Upper lobe of left lung (tissue), 6 donors: ENCODE measurements around the gene RAB6B. TPM values are rescaled to one million over a fixed set of nuclear protein-coding genes. Genes with fewer than 3 reads are reported as not detected.

ENCODE experiments used
- ATAC-seq, 2 donors: fragments of 200-7000 bp; cut with Tn5 transposase; one replicate each; pipeline ENCODE4 v1.9.1; 2022; ENCODE audit warnings: mild to moderate bottlenecking in 2 of 2, moderate library complexity in 2 of 2; ENCODE audit not compliant: low FRiP score in 2 of 2
- DNase-seq, 2 donors: peaks; one replicate each; pipeline ENCODE4 v3.0.0-alpha.2; 2019 to 2020
- H3K27ac ChIP-seq, 4 donors: fragments of 200-600 bp; sonication (generic); one replicate each; pipeline ENCODE4 v1.5.1; 2016 to 2019
- H3K27me3 ChIP-seq, 4 donors: fragments of 200-600 bp; sonication (generic); one replicate each; pipeline ENCODE4 v1.5.1; 2017 to 2019
- H3K36me3 ChIP-seq, 4 donors: fragments of 200-600 bp; sonication (generic); one replicate each; pipeline ENCODE4 v1.5.1; 2016 to 2019
- H3K4me1 ChIP-seq, 4 donors: fragments of 200-600 bp; sonication (generic); one replicate each; pipeline ENCODE4 v1.5.1; 2018 to 2019
- H3K4me3 ChIP-seq, 4 donors: fragments of 200-600 bp; sonication (generic); one replicate each; pipeline ENCODE4 v1.5.1; 2017 to 2019; ENCODE audit warnings: mild to moderate bottlenecking in 2 of 4, moderate library complexity in 1 of 4
- H3K9me3 ChIP-seq, 4 donors: fragments of 200-600 bp; sonication (generic); one replicate each; pipeline ENCODE4 v1.5.1; 2018 to 2019
- EP300 ChIP-seq, 4 donors: sonication (generic); formaldehyde crosslinking; IDR thresholded peaks; one replicate each; pipeline ENCODE4 v1.5.1; 2017; ENCODE audit warnings: antibody characterized with exemption in 4 of 4, control low read depth in 2 of 4
- POLR2A ChIP-seq, 4 donors: fragments of 450-650 bp; IDR thresholded peaks; one replicate each; pipeline ENCODE4 v1.5.1; 2016 to 2017; ENCODE audit warnings: antibody characterized with exemption in 4 of 4, mild to moderate bottlenecking in 2 of 4
- POLR2AphosphoS5 ChIP-seq, 2 donors: sonication (generic); formaldehyde crosslinking; IDR thresholded peaks; one replicate each; pipeline ENCODE4 v1.5.1; 2017; ENCODE audit warnings: antibody characterized with exemption in 2 of 2
- WGBS, 2 donors: methylation state at CpG; one replicate each; pipeline ENCODE4 v1.1.5; 2017 to 2018; 5-methylcytosine and 5-hydroxymethylcytosine counted together
- total RNA-seq, 6 donors: library from RNA; depleted of rRNA in 4 of 6; stranded (reverse); fragments of >200 nt in 4 of 6; gene quantifications; one replicate each; pipeline versions ENCODE4 v1.1.0 to v1.2.1, GENCODE V29; 2016 to 2021
- TF ChIP-seq, protein P1 (sequence below), 6 experiments: fragments of 450-650 bp in 4 of 6; fragments of 200-600 bp in 2 of 6; sonication (generic) in 2 of 6; IDR thresholded peaks; one replicate each; pipeline ENCODE4 v1.5.1; 2016 to 2019; ENCODE audit warnings: antibody characterized with exemption in 6 of 6
- donor health status: DM: no; HTN: no; CAD: no; lungs with moderate emphysema.
- donor health status: DM: no; HTN: yes; CAD: no; lungs with severe emphysema.

Gene RAB6B
- total RNA-seq, 6 donors from 2014 or later = 1.00 to 6.3 (median 2.8) TPM

- Histone ChIP-seq H3K9me3 (no peaks in the 10 kb centered on the region), H3K4me3 (no peak overlapping the region), H3K27ac (no peak overlapping the region), H3K27me3 (no peaks in the 10 kb centered on the region), H3K4me1 (no peaks in the 10 kb centered on the region), H3K36me3 (no peaks in the 10 kb centered on the region)
- DNase-seq (no peak), ATAC-seq (peak in 1 of 2 donors; percentile 11)
- WGBS, 2 donors = 87 to 89% methylated on average over 7 to 10 of the region's 10 CpGs
- TF ChIP-seq POLR2A (IDR thresholded peaks at IDR 0.05) (no peak), EP300 (IDR thresholded peaks at IDR 0.05) (no peak), POLR2AphosphoS5 (IDR thresholded peaks at IDR 0.05) (no peak)
- TF ChIP-seq, protein P1, sequence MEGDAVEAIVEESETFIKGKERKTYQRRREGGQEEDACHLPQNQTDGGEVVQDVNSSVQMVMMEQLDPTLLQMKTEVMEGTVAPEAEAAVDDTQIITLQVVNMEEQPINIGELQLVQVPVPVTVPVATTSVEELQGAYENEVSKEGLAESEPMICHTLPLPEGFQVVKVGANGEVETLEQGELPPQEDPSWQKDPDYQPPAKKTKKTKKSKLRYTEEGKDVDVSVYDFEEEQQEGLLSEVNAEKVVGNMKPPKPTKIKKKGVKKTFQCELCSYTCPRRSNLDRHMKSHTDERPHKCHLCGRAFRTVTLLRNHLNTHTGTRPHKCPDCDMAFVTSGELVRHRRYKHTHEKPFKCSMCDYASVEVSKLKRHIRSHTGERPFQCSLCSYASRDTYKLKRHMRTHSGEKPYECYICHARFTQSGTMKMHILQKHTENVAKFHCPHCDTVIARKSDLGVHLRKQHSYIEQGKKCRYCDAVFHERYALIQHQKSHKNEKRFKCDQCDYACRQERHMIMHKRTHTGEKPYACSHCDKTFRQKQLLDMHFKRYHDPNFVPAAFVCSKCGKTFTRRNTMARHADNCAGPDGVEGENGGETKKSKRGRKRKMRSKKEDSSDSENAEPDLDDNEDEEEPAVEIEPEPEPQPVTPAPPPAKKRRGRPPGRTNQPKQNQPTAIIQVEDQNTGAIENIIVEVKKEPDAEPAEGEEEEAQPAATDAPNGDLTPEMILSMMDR (IDR thresholded peaks at IDR 0.05) = no peak
These were observed 24.2 kb downstream of the RAB6B start for GRCh38 chr3:133871368-133872090.

DNA sequence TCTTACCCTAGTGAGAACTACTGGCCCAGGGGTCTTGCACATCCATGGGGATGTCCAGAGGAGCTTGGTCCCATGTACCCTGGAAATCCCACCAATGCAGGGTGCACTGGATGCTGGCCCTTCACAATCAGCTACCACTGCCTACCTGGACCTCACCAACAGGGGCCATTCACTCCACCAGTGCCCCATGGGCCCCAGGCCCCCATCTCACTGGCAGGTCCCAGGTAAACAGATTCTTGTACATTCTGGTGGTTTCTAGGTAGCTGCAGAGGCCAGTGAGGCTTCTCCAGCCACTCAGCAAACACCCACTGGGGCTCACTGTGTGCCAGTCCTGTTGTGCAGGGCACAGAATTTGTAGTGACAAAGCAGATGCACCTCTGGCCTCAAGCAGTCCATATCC, 24.9 kb downstream of the RAB6B start:
- Histone ChIP-seq H3K9me3 (no peaks in the 10 kb centered on the region), H3K27ac (no peak overlapping the region), H3K27me3 (no peaks in the 10 kb centered on the region), H3K4me3 (no peak overlapping the region), H3K4me1 (no peaks in the 10 kb centered on the region), H3K36me3 (no peaks in the 10 kb centered on the region)
- TF ChIP-seq, protein P1 (IDR thresholded peaks at IDR 0.05) = no peak
- TF ChIP-seq POLR2AphosphoS5 (IDR thresholded peaks at IDR 0.05) (no peak), EP300 (IDR thresholded peaks at IDR 0.05) (no peak)
- DNase-seq (no peak), ATAC-seq (no peak)

- no peak overlapping the region for H3K4me3 ChIP-seq
- ATAC-seq (no peak), DNase-seq (no peak)
- TF ChIP-seq, protein P1 (IDR thresholded peaks at IDR 0.05) = no peak
- TF ChIP-seq POLR2A (IDR thresholded peaks at IDR 0.05) = no peak
- TF ChIP-seq POLR2AphosphoS5 (IDR thresholded peaks at IDR 0.05) = no peak
- no peak for TF ChIP-seq EP300 (IDR thresholded peaks at IDR 0.05)
- WGBS, 2 donors = 94 to 96% methylated on average over 6 of the region's 6 CpGs
- H3K27ac ChIP-seq = no peak overlapping the region
- H3K4me1 ChIP-seq = no peaks in the 10 kb centered on the region
- no peaks in the 10 kb centered on the region for H3K9me3 ChIP-seq
- no peaks in the 10 kb centered on the region for H3K27me3 ChIP-seq
- no peaks in the 10 kb centered on the region for H3K36me3 ChIP-seq
These were observed 26.1 kb downstream of the RAB6B start for GRCh38 chr3:133869586-133869985.

DNA sequence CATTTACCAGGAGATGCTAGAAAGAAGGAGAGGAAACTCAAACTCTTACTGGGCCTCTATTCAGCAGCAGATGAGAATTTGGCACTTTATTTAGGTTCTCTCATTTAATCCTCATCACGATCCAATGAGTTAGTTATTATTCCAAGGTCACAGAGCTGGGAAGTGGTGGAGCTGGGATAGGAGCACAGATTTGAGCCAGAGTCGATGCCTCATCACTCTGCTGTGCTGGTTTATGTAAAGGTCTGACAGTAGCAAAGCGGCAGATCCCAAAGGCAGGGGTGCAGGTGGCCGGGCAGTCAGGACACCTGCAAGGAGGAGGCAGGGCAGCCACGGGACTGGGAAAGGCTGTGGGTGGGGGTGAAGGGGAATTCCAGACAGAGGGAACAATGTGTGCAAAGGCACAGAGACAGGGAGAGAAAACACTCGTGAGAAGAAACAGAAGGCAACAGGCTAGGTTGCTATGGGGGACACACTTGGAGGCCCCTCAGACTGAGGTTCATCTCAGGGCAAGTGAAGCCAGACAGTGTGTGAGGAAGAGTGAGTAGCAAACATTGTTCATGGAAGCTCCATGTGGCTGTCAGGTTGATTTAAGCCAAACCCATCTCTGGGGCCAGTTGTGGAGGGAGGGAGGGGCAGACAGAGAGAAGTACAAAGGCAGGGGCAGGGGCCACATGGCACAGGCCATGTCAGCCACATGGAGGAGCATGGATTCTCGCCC, 26.8 kb downstream of the RAB6B start:
- 67 to 72% methylated on average over 7 of the region's 7 CpGs for WGBS, 2 donors
- no peaks in the 10 kb centered on the region for H3K36me3 ChIP-seq
- H3K9me3 ChIP-seq = no peaks in the 10 kb centered on the region
- DNase-seq (no peak), ATAC-seq (no peak)
- no peak overlapping the region for H3K4me3 ChIP-seq
- no peaks in the 10 kb centered on the region for H3K27me3 ChIP-seq
- TF ChIP-seq, protein P1 (IDR thresholded peaks at IDR 0.05) = no peak
- TF ChIP-seq POLR2AphosphoS5 (IDR thresholded peaks at IDR 0.05) (no peak), EP300 (IDR thresholded peaks at IDR 0.05) (no peak), POLR2A (IDR thresholded peaks at IDR 0.05) (no peak)
- no peaks in the 10 kb centered on the region for H3K4me1 ChIP-seq
- H3K27ac ChIP-seq = no peak overlapping the region
